Adipocyte (in vitro differentiated cells): ENCODE measurements around the gene SSPN.

Experiments used
- DNase-seq: peaks from one replicate; pipeline ENCODE4 v3.0.0-alpha.2; 2015; ENCODE audit warnings: low read depth
- H3K27me3 ChIP-seq: replicated peaks from 2 replicates; pipeline ENCODE4 v1.7.0; 2013; ENCODE audit warnings: mild to moderate bottlenecking, low read length, moderate library complexity; ENCODE audit not compliant: control insufficient read depth, insufficient read depth
- H3K36me3 ChIP-seq: 2 replicates; pipeline ENCODE4 v1.7.0; 2013; ENCODE audit warnings: low read length, mild to moderate bottlenecking, moderate library complexity; ENCODE audit not compliant: control insufficient read depth, insufficient read depth, severe bottlenecking
- H3K4me1 ChIP-seq: 2 replicates; pipeline ENCODE4 v1.7.0; 2013; ENCODE audit warnings: mild to moderate bottlenecking, low read length, moderate library complexity; ENCODE audit not compliant: control insufficient read depth, insufficient read depth
- H3K4me3 ChIP-seq: 2 replicates; pipeline ENCODE4 v1.7.0; 2013; ENCODE audit warnings: mild to moderate bottlenecking, low read length, moderate library complexity
- H3K9ac ChIP-seq: 2 replicates; pipeline ENCODE4 v1.7.0; 2013; ENCODE audit warnings: mild to moderate bottlenecking, low read length, moderate library complexity
- H3K9me3 ChIP-seq: 2 replicates; pipeline ENCODE4 v1.7.0; 2013; ENCODE audit warnings: mild to moderate bottlenecking, low read length, moderate library complexity; ENCODE audit not compliant: control insufficient read depth

SSPN gene

GRCh38 chr12:26246483-26247164 is 51.3 kb downstream of the SSPN start:
- peaks cover 11% of the 10 kb centered on the region for H3K27me3 ChIP-seq
- DNase-seq: no peak

GRCh38 chr12:26247873-26248272 is 52.5 kb downstream of the SSPN start:
- DNase-seq: no peak
- Histone ChIP-seq H3K4me3 (no peak overlapping the region), H3K4me1 (peaks cover under 1% of the 10 kb centered on the region), H3K36me3 (no peaks in the 10 kb centered on the region), H3K9ac (no peak overlapping the region), H3K27me3 (peaks cover 11% of the 10 kb centered on the region), H3K9me3 (peaks cover 8% of the 10 kb centered on the region)

More at GRCh38 chr12:26246483-26247164, 51.3 kb downstream of the SSPN start:
- Histone ChIP-seq H3K36me3 (no peaks in the 10 kb centered on the region), H3K9me3 (peaks cover 8% of the 10 kb centered on the region), H3K4me1 (no peaks in the 10 kb centered on the region), H3K4me3 (no peak overlapping the region), H3K9ac (no peak overlapping the region)

DNA sequence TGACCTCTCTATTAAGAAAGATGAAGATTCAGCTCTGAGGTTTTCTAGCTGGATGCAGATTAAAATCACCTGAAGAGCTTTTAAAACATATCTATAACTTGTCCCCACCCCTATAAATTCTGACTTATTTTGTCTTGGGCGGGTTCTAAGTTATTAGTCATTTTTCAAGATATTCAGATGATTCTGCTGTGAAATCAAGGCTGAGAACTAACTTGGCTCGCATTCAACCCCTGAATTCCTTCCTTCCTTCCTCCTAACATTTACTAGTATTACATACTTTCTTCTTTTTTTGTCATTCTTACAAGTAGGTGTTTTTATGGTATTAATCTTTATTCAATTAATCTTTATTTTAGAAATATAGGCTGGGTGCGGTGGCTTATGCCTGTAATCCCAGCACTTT is 55.4 kb downstream of the SSPN start:
- H3K4me3 ChIP-seq: no peak overlapping the region
- H3K36me3 ChIP-seq: no peaks in the 10 kb centered on the region
- no peak for DNase-seq
- no peak overlapping the region for H3K9ac ChIP-seq
- peaks cover 3% of the 10 kb centered on the region for H3K4me1 ChIP-seq
- no peaks in the 10 kb centered on the region for H3K27me3 ChIP-seq
- peaks cover 8% of the 10 kb centered on the region for H3K9me3 ChIP-seq

DNA sequence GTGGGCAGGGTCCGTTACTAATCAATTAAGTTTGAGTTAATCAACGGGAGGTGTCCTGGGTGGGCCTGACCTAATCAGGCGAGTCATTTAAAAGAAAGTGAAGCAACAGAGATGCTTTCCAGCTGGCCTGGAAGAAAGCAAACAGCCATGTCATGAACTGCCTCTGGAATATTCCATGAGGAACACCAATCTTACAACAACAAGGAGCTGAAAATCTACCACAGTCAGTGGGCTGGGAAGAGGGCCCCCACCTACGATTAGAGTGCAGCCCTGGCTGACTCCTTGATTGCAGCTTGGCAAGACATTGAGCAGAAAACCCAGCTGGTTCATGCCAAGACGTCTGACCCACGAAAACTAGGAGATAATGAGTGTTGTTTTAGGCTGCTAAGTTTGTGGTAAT is 56.2 kb downstream of the SSPN start:
- no peak overlapping the region for H3K9ac ChIP-seq
- DNase-seq: no peak
- H3K36me3 ChIP-seq: no peaks in the 10 kb centered on the region
- no peak overlapping the region for H3K4me3 ChIP-seq
- peaks cover 3% of the 10 kb centered on the region for H3K4me1 ChIP-seq
- H3K9me3 ChIP-seq: peaks cover 8% of the 10 kb centered on the region
- H3K27me3 ChIP-seq: no peaks in the 10 kb centered on the region

DNA sequence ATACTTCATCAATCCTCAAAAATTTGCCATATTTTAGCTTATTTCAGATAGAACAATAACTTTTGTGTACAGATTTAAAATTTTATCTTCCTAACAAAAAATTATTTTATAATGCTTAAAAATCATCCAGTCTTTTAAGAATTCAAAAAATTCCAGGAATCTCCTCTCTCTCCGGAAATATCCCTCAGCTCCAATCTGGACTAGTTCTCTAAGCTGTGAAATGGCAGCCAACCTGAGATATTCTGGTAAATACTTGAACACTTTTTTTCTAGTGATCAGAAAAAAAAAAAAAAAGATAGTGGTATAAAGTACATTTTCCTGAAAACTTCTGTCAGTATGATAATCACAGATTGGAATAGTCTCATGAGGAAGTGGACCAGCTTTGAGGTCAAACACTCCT is 57.6 kb downstream of the SSPN start:
- DNase-seq: no peak
- Histone ChIP-seq H3K36me3 (no peaks in the 10 kb centered on the region), H3K9me3 (peaks cover 15% of the 10 kb centered on the region), H3K4me1 (peaks cover 3% of the 10 kb centered on the region), H3K4me3 (no peak overlapping the region), H3K27me3 (no peaks in the 10 kb centered on the region), H3K9ac (no peak overlapping the region)

- H3K4me3 ChIP-seq: no peak overlapping the region
- no peak for DNase-seq
- no peaks in the 10 kb centered on the region for H3K27me3 ChIP-seq
Measured at GRCh38 chr12:26255893-26256645, 60.7 kb downstream of the SSPN start.

GRCh38 chr12:26264215-26264838 is 69.0 kb downstream of the SSPN start:
- DNase-seq: no peak
- H3K4me3 ChIP-seq: no peak overlapping the region
- no peaks in the 10 kb centered on the region for H3K27me3 ChIP-seq

More at GRCh38 chr12:26255893-26256645, 60.7 kb downstream of the SSPN start:
- Histone ChIP-seq H3K9ac (no peak overlapping the region), H3K9me3 (peaks cover 14% of the 10 kb centered on the region), H3K4me1 (peaks cover 3% of the 10 kb centered on the region), H3K36me3 (no peaks in the 10 kb centered on the region)

GRCh38 chr12:26265606-26266005 is 70.2 kb downstream of the SSPN start:
- H3K4me1 ChIP-seq: peaks cover 18% of the 10 kb centered on the region
- no peaks in the 10 kb centered on the region for H3K27me3 ChIP-seq
- no peak overlapping the region for H3K4me3 ChIP-seq
- H3K36me3 ChIP-seq: no peaks in the 10 kb centered on the region
- no peak for DNase-seq
- H3K9ac ChIP-seq: no peak overlapping the region
- peaks cover 3% of the 10 kb centered on the region for H3K9me3 ChIP-seq

More at GRCh38 chr12:26264215-26264838, 69.0 kb downstream of the SSPN start:
- no peaks in the 10 kb centered on the region for H3K36me3 ChIP-seq
- H3K9me3 ChIP-seq: peaks cover 3% of the 10 kb centered on the region
- no peak overlapping the region for H3K9ac ChIP-seq
- peaks cover 18% of the 10 kb centered on the region for H3K4me1 ChIP-seq

- Histone ChIP-seq H3K9ac (no peak overlapping the region), H3K9me3 (peaks cover 3% of the 10 kb centered on the region), H3K4me3 (no peak overlapping the region), H3K4me1 (peaks cover 25% of the 10 kb centered on the region), H3K27me3 (no peaks in the 10 kb centered on the region), H3K36me3 (no peaks in the 10 kb centered on the region)
- no peak for DNase-seq
Measured at GRCh38 chr12:26266881-26267280, 71.5 kb downstream of the SSPN start.

- Histone ChIP-seq H3K9me3 (peaks cover 3% of the 10 kb centered on the region), H3K36me3 (no peaks in the 10 kb centered on the region), H3K4me3 (no peak overlapping the region), H3K4me1 (peaks cover 35% of the 10 kb centered on the region), H3K9ac (no peak overlapping the region), H3K27me3 (no peaks in the 10 kb centered on the region)
- no peak for DNase-seq
Measured at GRCh38 chr12:26268841-26269561, 73.6 kb downstream of the SSPN start.
